ENCODE measurements around the gene FLNA.

FLNA gene

DNA sequence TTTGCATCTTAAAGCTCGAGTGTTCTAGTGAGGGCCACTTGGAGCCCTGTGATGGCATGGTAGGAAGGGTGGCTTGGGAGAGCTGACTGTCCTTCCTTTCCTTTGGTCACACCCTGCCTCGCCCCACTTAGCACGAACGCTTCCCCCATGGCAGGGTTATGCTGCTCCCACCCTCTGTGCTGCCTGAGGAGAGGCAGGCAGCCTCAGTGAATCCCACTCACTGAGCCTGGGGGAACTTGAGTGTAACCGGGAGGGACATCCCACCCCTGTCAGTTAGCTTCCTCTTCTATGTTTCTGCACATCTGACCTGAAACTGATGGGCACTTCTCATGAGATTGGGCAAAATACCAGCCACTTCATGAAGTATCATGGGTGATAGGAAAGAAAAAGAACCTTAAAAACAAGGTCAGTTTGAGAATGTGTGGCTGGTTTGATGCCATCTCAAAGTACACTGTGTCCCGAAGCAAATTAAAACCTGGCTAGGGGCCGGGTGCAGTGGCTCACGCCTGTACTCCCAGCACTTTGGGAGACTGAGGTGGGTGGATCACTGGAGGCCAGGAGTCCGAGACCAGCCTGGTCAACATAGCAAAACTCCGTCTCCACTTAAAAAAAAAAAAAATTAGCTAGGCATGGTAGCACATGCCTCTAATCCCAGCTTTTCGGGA is 68.8 kb downstream of the FLNA start:
- TF ChIP-seq TEAD4 (IDR thresholded peaks at IDR 0.05) (no peak), USF1 (IDR thresholded peaks at IDR 0.05) (no peak), FOXM1 (IDR thresholded peaks at IDR 0.05; ENCODE audit: borderline replicate concordance, low read depth) (no peak), REST (IDR thresholded peaks at IDR 0.05; ENCODE audit: low read depth) (no peak), EP300 (IDR thresholded peaks at IDR 0.05; ENCODE audit: borderline replicate concordance) (no peak), NFIC (IDR thresholded peaks at IDR 0.05) (no peak), TAF1 (IDR thresholded peaks at IDR 0.05; ENCODE audit: low read depth) (no peak), YY1 (IDR thresholded peaks at IDR 0.05; ENCODE audit: low read depth) (no peak), TCF12 (IDR thresholded peaks at IDR 0.05; ENCODE audit: low read depth) (no peak)

DNA sequence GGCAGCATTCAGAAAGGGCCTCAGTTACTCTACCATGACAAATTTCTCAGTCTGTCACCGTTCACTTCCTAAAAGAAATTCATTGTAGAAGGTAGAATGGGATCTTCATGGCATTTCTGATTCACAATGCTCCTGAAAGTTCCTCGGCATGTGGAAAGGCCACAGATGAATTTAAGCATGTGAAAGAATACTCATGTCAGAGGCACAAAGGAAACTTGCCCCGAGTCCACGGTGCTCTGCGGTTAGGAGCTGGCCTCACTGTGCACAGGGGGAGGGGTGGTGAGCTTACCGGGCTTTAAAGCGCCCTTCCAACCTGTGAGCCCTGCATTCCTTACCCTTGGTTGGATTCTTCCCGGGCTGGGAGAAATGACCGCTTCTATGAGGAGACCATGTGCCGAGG is 69.6 kb downstream of the FLNA start:
- no peak for TF ChIP-seq ZBTB7A (IDR thresholded peaks at IDR 0.05; ENCODE audit: low read depth)
- TF ChIP-seq REST (IDR thresholded peaks at IDR 0.05; ENCODE audit: low read depth), result no peak
- TF ChIP-seq, protein P1, sequence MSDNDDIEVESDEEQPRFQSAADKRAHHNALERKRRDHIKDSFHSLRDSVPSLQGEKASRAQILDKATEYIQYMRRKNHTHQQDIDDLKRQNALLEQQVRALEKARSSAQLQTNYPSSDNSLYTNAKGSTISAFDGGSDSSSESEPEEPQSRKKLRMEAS (IDR thresholded peaks at IDR 0.05), result no peak
- TF ChIP-seq EP300 (IDR thresholded peaks at IDR 0.05; ENCODE audit: borderline replicate concordance), result no peak
- no peak for TF ChIP-seq TEAD4 (IDR thresholded peaks at IDR 0.05)
- TF ChIP-seq TAF1 (IDR thresholded peaks at IDR 0.05; ENCODE audit: low read depth), result no peak
- TF ChIP-seq CEBPB (IDR thresholded peaks at IDR 0.05), result no peak
- TF ChIP-seq CREB1 (IDR thresholded peaks at IDR 0.05; ENCODE audit: low read depth), result no peak

- TF ChIP-seq ZBTB7A (IDR thresholded peaks at IDR 0.05; ENCODE audit: low read depth) (no peak), EGR1 (IDR thresholded peaks at IDR 0.05) (no peak), NFIC (IDR thresholded peaks at IDR 0.05) (no peak), TCF12 (IDR thresholded peaks at IDR 0.05; ENCODE audit: low read depth) (no peak), TAF1 (IDR thresholded peaks at IDR 0.05; ENCODE audit: low read depth) (no peak), RAD21 (IDR thresholded peaks at IDR 0.05; ENCODE audit: low read depth) (no peak), EP300 (IDR thresholded peaks at IDR 0.05; ENCODE audit: borderline replicate concordance) (no peak), CEBPB (IDR thresholded peaks at IDR 0.05) (no peak), FOXM1 (IDR thresholded peaks at IDR 0.05; ENCODE audit: borderline replicate concordance, low read depth) (no peak), REST (IDR thresholded peaks at IDR 0.05; ENCODE audit: low read depth) (no peak), CREB1 (IDR thresholded peaks at IDR 0.05; ENCODE audit: low read depth) (no peak), USF1 (IDR thresholded peaks at IDR 0.05) (no peak), TEAD4 (IDR thresholded peaks at IDR 0.05) (no peak), YY1 (IDR thresholded peaks at IDR 0.05; ENCODE audit: low read depth) (no peak)
- TF ChIP-seq, protein P1 (IDR thresholded peaks at IDR 0.05), result no peak
Observed at GRCh38 chrX:154303476-154303875, 71.0 kb downstream of the FLNA start.

DNA sequence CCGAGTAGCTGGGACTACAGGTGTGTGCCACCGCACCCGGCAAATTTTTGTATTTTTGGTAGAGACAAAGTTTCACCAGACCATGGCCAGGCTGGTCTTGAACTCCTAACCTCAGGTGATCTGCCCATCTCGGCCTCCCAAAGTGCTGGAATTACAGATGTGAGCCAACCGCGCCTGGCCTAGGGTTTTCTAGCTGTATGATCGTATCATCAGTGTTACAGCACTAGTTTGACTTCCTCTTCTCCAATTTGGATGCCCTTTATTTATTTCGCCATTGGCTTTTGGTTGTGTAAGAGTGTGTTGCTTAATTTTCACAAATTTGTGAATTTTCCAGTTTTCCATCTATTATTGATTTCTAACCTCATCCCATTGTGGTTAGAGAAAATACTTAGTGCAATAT is 73.6 kb downstream of the FLNA start:
- TF ChIP-seq YY1 (IDR thresholded peaks at IDR 0.05; ENCODE audit: low read depth), result no peak
- TF ChIP-seq FOXM1 (IDR thresholded peaks at IDR 0.05; ENCODE audit: borderline replicate concordance, low read depth), result no peak
- no peak for TF ChIP-seq NFIC (IDR thresholded peaks at IDR 0.05)
- TF ChIP-seq TAF1 (IDR thresholded peaks at IDR 0.05; ENCODE audit: low read depth), result no peak
- no peak for TF ChIP-seq EP300 (IDR thresholded peaks at IDR 0.05; ENCODE audit: borderline replicate concordance)
- TF ChIP-seq USF1 (IDR thresholded peaks at IDR 0.05), result no peak
- no peak for TF ChIP-seq CEBPB (IDR thresholded peaks at IDR 0.05)
- TF ChIP-seq RAD21 (IDR thresholded peaks at IDR 0.05; ENCODE audit: low read depth), result no peak
- TF ChIP-seq TEAD4 (IDR thresholded peaks at IDR 0.05), result no peak
- TF ChIP-seq TCF12 (IDR thresholded peaks at IDR 0.05; ENCODE audit: low read depth), result no peak
- TF ChIP-seq EGR1 (IDR thresholded peaks at IDR 0.05), result no peak
- no peak for TF ChIP-seq REST (IDR thresholded peaks at IDR 0.05; ENCODE audit: low read depth)
- TF ChIP-seq CREB1 (IDR thresholded peaks at IDR 0.05; ENCODE audit: low read depth), result no peak

Data from Ishikawa (cell line).